Kidney tubule cell (primary cell): ENCODE results near the gene MB21D2.

Source experiments
- DNase-seq: peaks from one replicate; pipeline ENCODE4 v3.0.0-alpha.2; 2018; ENCODE audit warnings: low spot score

MB21D2 gene

DNA sequence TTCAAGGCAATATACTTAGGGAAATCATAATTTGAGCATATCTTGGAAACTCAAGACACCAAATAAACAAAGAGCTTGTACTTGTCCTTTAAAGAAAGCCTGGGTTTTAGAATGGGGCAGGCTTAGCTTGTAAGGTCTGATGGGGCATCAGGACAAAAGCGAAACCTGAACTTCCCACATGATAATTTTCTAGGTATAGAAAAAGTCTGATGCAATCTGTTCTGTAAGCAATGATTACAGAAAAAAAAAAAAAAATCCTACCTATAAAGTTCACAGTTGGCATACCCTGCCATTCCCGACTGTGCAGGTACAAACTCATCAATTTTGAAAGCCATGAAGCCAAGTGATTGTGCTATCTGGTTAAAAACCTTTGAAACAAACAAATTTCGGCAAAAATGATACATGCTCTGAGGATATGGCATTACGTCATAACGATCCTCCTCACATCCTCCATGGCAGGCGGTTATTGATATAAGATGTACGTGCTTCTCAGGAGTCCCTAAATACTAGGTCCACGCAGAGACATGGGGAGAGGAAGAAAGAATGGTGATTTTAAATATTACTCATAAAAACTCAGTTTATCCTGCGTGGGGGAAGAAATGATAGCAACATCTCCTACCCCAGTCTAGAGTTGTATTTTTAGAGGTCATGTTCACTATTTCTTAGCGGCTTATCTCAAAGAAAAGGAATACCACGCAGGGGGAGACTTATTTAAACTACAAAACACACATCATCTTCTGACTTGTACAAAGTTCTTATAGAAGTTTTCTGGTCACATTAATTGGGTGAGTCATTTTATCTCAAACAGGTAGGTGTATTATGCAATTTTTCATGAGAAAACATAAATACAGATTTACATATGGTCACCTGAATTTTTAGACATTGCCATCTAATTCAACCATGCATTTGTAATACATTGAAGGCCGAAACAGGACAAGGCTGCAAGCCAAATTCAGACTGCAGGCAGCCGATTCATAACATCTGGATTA, 27.0 kb downstream of the MB21D2 start:
- DNase-seq = no peak

DNA sequence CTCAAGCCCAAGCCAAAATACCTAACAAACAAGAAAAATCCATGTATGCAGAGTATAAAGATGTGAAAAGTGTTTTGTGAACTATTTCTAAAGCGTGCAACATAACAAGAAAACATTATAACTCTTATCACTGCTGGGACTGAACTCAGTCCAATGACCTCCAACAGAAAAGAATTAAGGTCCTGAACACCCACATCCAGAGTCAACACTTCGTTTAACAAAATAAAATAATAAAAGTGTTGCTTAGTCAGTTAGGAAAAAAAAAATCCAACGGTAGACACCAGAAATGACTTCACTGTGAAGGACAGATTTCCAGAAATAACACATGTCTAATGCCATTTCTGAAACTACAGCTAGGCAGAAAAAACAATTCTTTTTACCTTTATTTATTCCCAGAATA, 28.0 kb downstream of the MB21D2 start:
- DNase-seq = no peak

DNA sequence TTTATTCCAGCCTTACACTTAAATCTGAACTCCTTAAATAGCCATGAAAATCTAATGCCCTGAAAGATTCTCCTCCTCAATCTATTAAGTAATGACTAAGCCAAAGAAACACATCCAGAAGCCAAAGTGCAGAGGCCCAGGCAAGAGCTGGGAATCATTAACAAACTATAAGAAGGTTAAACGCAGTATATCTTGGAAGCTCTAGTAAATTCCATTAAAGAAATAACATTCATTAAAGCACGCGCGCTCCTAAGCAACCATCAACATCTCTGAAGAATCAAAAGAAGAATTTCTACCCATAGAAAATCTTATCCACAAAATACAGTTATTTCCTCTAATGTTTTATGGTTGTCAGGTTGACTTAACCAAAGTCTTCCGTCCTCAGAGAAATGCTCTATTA, 29.5 kb downstream of the MB21D2 start:
- peak; percentile 82 for DNase-seq

DNA sequence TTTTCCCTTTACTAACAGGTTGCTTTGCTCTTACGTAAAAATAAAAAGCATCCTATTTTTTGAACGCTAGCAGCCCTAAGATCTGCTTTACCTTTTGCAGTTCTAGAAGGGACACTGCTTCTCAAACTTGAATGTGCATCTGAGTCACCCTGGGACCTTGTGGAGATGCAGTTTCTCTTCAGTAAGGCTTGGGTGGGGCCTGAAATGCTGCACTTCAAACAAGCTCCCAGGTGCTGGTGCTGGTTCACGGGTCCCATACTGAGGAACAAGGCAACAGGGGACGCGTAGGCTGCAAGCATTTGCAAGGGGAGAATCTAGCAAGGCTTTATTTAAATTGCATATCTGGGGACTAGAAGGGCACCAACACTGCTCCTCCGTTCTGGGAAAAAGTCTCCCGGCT, 30.0 kb downstream of the MB21D2 start:
- DNase-seq = peak; percentile 71

DNA sequence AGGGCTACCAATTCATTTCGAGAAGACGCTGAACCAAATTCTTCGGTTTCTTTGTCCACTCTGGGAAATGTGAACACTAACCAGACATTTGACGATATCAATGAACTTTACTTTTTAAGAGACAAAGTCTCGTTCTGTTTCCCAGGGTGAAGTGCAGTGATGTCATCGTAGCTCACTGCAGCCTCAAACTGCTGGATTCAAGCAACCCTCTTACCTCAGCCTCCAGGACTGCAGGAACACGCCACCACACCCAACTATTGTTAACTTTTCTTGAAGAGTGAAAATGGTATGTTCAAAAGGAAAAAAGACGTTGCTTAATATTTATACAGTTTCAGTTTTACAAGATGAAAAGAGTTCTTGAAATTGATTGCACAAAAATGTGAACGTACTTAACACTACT, 30.6 kb downstream of the MB21D2 start:
- DNase-seq = peak; percentile 86

DNA sequence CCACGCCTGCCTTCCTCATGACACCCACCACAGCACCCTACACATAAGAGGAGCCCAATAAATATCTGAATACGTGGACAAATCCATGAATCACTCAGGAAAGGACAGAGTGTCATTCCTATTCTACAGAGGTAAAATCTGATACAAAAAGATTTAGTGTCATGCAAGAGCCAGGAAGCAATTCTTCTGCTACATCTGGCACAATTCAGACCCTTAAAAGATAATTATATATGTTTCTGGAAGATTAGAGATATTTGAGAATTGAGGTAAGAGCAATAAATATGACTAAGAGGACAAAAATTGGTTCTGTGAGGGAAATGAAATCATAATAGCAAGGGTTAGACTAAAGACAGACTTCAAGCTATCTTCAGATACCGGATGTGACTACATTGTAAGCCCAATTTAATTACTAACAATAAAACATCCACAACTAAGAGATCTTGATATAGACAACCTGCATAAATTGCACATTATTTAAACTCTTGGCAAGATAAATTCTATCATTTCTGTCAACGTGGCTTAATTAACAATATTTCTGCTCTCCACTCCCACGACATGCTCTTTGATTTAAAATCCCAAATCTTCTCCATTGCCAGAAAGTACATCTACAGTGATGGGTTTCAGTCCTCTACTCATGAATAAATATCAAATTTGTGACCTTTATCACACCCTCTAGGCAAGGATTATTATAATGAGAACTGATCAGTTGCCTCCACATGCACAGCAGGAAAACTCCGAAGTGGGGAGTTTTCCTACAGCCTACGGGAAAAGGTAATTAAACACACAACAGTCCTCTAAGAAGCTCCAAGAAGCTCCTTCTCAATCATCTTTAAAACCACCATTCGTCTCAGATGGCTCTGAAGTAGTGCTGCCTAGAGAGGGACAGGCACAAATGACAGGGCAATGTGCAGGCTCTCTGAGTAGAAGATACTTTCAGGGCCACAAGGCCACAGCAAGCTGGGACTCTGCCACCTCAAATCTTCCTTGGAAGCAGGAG, 32.6 kb downstream of the MB21D2 start:
- DNase-seq = peak; percentile 52

DNA sequence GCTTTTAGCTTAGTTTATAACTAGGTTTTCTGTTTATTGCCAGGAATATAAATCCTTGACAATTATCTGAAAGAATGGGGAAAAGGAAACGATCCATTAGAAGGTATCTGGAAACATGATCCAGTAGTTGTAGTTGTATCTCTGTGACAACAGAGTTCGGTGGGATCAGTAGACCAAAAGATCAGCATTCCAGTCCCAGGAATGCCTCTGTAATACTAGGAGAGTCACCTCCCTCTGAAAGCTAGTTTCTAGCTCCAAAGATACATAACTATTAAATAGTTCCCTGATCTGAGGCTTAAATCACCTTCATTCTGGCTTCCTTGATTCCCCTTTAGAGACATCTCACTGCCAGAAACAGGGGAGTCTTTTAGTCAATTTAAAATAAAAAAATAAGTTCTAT, 34.1 kb downstream of the MB21D2 start:
- peak; percentile 75 for DNase-seq

DNA sequence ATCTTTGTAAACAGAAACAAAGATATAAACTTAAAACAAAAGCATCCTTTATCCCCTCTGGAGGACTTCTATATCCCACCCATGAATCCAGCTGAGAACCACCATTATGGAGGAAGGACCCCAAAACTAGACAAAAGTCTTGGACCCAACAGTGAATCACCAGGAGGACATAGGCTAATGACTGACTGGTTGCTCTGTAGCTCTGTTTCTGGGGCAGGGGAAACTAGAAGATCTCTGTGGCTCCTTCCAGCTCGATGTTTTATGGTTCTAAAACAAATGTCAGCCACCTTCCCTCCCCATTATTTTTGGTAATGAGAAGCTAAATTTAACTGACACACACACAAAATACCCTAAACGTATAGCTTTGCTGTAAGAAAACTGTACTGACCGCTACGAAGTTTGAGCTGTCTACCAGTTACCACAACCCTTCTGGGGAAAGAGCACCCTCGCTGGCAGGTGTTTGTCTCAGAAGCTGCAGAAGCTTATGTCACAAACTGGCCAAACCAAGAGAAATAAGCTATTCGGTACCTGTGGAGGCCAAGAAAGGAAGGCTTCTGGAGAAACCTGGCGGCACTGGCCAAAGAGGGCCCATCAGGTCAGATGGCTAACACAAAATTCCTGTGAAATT, 36.4 kb downstream of the MB21D2 start:
- DNase-seq = no peak

DNA sequence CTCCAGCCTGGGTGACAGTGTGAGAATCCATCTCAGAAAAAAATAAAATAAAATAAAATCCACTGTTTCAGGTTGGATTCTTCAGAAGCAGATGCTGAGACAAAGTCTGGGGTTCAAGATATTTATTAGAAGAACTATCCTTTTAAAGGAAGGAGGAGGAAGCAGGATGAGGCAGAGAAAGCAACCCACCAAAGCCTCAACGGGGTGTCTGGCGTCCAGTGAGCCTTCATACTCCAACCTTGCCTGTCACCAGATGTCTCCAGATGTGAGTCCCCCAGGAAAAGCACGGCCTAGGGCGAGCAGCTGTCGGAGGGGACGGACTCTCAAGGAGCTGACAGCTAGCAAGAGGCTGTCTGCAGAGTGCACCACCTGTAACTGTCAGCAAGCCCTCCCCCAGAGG, 37.3 kb downstream of the MB21D2 start:
- no peak for DNase-seq

DNA sequence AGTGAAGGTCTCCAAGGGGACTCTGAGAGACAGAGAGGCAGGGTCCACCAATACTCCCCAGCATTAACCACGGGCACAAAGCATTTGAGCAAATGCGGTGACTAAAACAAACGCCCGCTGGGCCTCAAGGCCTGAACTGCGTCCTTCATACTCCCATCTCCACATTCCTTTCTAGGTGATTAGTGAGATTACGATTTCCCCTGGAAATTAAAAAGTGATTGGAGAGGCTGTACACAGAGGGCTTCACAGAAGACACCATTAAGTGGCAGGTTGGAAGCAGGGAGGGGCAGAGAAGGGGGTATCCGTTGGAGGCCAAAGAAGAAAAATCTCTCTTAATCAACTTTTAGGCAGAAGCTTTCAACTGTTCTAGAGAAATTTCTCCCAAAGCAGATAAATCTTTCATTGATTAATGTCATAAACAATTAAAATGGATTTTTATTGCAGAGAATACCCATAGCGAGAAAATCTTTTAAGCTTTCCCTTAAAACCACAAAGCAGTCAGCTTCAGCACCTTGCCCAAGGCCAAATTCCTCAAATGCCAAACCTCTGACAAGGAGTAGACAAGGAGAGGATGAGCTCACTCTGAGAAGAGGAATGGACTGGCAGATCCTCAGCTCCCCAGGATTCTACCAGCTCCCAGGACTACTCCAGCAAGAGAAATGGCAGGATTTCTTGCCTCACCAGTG, 38.2 kb downstream of the MB21D2 start:
- DNase-seq = peak; percentile 98

DNA sequence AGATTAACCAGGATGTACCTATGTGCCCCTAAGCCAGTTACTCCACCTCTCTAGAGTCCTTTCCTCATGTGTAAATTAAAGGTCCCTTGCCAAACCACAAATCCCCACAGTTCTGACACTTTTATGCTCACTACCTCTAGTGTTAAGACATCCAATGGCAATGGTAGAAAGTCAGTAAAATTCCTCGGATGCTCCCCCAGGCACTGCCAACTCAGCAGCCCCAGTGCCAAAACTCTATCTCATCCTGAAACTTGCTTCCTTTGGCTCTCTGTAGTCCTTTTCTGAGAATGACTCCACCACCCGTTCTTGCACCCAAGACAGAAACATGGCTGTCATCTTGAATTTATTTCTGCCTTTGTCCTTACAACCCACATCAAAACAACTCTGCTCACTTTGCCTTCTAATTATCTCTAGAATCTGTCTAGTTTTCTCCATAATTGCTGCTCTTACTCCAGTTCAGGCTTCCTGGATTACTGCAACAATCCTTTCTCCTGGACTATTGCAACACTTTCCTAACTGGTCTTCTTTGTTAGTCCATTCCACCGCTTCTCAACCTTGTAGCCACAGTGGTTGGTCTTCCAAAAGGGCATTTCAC, 41.6 kb downstream of the MB21D2 start:
- peak; percentile 46 for DNase-seq

DNA sequence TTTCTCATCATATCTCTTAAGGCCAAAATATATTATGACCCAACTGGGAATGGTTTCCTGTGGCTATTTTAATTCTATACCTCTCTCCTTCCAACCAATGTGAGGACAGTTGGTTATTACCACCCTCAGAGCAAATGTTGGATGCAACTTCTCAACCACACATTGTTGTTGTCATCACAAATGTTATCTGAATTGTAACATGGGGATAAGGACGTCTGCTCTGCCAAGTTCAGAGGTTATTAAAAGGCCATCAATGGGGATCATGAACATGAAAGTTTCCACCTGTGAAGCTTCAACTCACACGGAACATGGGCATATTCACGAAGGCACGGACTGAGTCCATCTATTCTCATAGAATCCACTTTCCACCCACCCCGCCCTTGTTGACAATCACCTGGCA, 46.8 kb downstream of the MB21D2 start:
- no peak for DNase-seq

DNA sequence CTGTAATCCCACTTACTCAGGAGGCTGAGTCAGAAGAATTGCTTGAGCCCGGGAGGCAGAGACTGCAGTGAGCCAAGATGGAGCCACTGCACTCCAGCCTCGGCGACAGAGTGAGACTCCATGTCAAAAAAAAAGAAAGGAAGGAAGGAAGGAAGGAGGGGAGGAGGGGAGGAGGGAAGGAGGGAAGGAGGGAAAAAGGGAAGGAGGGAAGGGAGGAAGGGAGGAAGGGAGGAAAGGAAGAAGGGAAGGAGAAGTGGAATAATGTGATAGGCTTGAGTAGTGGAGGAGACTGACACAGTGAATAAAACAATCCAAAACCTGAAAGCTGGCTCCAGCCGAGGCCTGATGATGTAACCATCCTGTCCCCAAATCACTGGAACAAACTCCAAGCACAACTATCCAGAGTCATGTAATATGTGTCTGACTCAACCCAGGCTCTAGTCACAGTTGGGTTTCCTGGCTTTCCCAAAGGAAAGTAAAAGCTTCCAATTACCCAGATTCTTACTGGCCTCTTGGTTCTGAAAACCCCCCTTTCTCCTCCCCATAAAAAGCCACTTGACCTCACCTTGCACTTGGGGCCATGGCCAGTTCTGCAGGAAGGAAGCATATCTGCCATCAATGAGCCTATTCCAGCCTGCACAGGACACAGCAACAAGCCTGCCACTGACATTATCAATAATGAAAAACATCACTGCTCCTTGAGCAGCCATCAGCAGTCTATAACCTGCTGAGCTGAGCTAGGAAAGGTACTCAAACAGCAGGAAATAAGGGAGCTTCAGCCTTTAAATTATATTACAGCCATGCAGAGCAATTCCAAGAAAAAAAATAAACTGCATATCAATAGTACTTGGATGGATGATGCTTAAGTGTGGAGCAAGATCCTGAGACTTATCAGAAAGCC, 48.3 kb downstream of the MB21D2 start:
- peak; percentile 77 for DNase-seq

DNA sequence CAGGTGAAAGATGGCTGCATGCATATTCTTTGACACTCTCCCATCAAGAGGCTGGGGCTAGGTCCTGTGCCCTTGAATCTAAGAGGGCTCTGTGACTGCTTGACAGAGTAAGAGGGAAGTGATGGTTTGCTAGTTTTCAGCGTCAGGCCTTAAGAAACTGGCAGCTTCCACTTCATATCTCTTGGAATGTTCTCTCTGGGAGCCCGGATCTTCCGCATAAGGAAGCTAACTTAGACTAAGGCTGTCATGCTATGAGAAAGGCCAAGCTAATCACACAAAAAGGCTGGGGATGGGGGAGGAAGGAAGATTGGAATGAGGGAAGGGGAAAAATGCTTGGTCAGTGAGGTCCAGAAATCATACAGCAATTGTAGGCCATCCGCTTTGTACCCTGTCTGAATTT, 50.0 kb downstream of the MB21D2 start:
- no peak for DNase-seq

DNA sequence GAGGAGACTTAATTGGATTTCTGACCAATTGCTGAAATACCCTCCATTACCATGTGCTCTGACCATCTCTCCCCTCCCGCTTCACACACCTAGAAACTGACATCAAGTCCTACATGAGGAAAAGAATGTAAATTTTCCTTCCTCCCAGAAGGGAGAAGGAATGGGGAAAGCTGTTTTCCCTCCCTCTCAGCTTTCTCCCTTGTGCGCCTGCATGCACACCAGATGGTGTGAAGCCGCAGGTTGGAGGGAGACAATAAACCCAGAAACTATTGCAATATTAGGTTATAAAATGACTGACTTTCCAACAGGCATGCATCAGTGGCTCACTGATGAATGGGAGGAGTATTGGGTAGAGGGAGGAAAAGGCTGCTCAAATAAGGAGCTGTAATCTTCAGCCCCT, 50.9 kb downstream of the MB21D2 start:
- no peak for DNase-seq

DNA sequence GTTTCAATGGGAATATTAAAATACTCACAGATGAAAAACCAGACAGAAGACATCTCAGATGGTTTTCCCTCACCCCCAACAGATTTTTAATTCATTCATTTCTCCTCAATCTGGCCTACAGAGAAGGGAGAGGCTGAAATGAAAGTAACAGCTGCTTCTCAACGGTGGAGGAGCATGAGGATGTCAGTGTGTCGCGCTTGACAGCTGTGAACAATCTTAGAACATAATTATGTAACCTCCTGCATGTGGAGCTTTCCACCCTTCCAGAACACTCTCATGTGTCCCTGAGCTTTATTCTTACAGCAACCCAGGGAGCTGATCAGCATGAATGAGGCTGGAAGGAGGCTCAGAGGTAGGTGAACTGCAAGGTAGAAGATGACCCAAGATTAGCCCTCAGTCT, 52.7 kb downstream of the MB21D2 start:
- no peak for DNase-seq

DNA sequence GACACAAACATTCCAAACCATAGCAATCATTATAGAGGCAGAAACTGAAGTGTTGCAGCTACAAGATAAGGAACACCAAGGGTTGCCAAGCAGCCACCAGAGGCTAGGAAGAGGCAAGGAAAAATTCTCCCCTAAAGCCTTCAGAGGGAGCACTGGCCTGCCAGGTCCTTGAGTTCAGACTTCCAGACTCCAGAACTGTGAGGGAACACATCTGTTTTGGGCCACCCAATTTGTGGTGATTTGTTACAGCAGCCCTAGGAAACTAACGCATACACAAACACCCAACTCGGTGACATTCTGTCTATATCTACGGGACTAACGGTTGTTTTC, 54.6 kb downstream of the MB21D2 start:
- DNase-seq = no peak

DNA sequence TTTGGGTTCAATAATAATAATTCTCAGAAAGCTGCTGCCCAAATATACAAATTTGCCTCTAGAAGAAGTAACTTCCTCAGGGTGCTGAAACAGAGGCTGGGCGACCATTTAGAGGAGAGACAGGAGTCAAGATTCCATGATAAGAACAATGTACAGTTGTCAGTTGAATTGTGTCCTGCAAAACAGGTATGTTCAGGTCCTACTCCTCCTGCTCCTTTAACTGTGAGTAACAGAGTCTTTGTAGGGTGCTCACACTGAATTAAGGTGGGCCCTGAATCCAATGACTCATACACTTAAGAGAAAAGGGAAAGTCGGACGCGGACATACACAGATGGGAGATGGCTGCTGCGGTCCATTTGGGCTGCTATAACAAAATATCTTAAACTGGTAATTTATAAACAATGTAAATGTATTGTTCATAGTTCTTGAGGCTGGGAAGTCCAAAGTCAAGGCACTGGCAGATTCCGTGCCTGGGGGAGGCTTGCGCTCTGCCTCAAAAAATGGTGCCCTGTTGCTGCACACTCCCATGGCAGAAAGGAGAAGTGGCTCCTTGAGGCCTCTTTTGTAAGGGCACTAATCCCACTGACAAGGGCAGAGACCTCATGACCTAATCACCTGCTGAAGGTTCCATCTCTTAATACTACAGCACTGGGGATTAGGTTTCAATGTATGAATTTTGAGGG, 55.1 kb downstream of the MB21D2 start:
- DNase-seq = no peak

DNA sequence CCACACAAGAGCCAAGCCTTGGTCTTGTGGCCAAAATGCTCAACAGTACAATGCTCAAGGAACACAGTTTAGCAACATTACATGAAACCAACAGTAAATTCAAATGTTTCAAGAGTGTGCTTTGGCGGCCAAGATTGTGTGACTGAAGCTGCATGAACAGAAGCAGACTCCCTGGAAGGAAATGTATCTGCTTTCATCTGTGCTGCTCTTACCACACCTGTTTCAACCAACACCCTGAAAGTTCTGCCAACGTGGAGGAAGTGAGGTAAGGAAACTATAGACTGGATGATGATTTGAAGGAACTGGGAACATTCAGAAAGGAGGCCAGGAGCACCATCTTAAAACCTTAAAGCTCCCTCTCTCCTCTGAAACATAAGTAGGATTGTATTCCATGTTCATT, 55.7 kb downstream of the MB21D2 start:
- DNase-seq = no peak

DNA sequence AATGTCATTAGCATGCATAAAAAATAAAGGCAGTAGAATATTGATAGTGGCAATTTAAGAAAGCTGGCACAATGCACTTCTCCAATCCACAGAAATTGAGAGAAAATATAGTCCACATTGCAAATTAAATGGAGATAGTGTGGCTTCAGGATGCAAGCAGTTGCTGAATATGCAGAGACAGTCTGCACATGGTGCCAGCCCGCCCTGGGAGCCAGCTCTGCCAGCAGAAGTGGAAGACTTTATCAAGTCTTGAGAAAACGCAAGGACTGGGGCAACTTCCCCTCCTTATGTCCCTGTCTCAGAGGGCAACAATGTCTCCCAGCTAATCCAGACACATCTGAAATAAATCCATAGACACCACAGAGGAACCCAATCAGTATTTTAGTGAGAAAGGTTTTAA, 57.2 kb downstream of the MB21D2 start:
- DNase-seq = no peak
